Right hindlimb (tissue), 1 donor: ENCODE measurements around the gene PAFAH1B2.

Experiments
- DNase-seq: peaks from one replicate; pipeline ENCODE4 v3.0.0-alpha.2; 2018

The PAFAH1B2 gene

GRCh38 chr11:117225553-117226170 lies 81.6 kb downstream of the PAFAH1B2 start:
- peak; percentile 9 for DNase-seq
